Testis (tissue), 3 donors: ENCODE measurements around the gene TMEM18. TPM values are rescaled to one million over a fixed set of nuclear protein-coding genes. Genes with fewer than 3 reads are reported as not detected.

Source experiments
- DNase-seq: peaks from one replicate; pipeline ENCODE4 v3.0.0-alpha.2; 2019
- H3K27ac ChIP-seq, 2 donors: fragments of 200-600 bp; sonication (generic); one replicate each; pipeline ENCODE4 v1.5.1; 2019
- H3K27me3 ChIP-seq: fragments of 200-600 bp; sonication (generic); one replicate; pipeline ENCODE4 v1.5.1; 2019
- H3K36me3 ChIP-seq: fragments of 200-600 bp; sonication (generic); one replicate; pipeline ENCODE4 v1.5.1; 2017; ENCODE audit warnings: low read depth; ENCODE audit errors: missing control alignments
- H3K4me1 ChIP-seq: fragments of 200-600 bp; sonication (generic); one replicate; pipeline ENCODE4 v1.5.1; 2019
- H3K4me3 ChIP-seq, 2 donors: fragments of 200-600 bp; sonication (generic); one replicate each; pipeline ENCODE4 v1.5.1; 2017 to 2019
- H3K9me3 ChIP-seq: fragments of 200-600 bp; sonication (generic); one replicate; pipeline ENCODE4 v1.5.1; 2017
- CTCF ChIP-seq, 3 experiments: fragments of 450-650 bp in 2 of 3; fragments of 200-600 bp in 1 of 3; sonication (generic) in 1 of 3; IDR thresholded peaks; one replicate each; pipeline ENCODE4 v1.5.1; 2016 to 2019; ENCODE audit warnings: antibody characterized with exemption in 3 of 3, mild to moderate bottlenecking in 2 of 3, moderate library complexity in 1 of 3
- POLR2A ChIP-seq: fragments of 450-650 bp; IDR thresholded peaks from one replicate; pipeline ENCODE4 v1.6.1; 2017; ENCODE audit warnings: antibody characterized with exemption, mild to moderate bottlenecking, moderate library complexity
- WGBS, 2 donors: methylation state at CpG; one replicate each; pipeline ENCODE4 v1.1.5; 2018; 5-methylcytosine and 5-hydroxymethylcytosine counted together
- intact Hi-C: fragments of 100-400 bp; cut with DNase I; formaldehyde crosslinking; loops from one replicate; pipeline ENCODE4 v1.15.1; 2023; ENCODE audit warnings: low total_unique reads
- polyA plus RNA-seq: library from polyadenylated mRNA; stranded (reverse); fragments of 350-450 nt; fragmentation: Illumina TruSeq; extraction: RNeasy Lipid Tissue Mini Kit (QIAGEN cat#74804); gene quantifications from one replicate; pipeline ENCODE4 v1.2.3, GENCODE V29; 2014; ENCODE audit warnings: low read depth, low replicate concordance; ENCODE audit not compliant: insufficient read depth
- total RNA-seq, 2 donors: library from RNA; depleted of rRNA; stranded (reverse); fragments of >200 nt; gene quantifications; one replicate each; pipeline ENCODE4 v1.2.3, GENCODE V29; 2016

The TMEM18 gene
- total and polyA plus RNA-seq, 3 donors from 2014 or later, result 18.0 to 30.5 (median 25.8) TPM

- H3K4me1 ChIP-seq, result peaks cover 9% of the 10 kb centered on the region
- H3K27ac ChIP-seq, result no peak overlapping the region
- no peaks in the 10 kb centered on the region for H3K9me3 ChIP-seq
- no peaks in the 10 kb centered on the region for H3K27me3 ChIP-seq
- no peak overlapping the region for H3K4me3 ChIP-seq
- 94 to 98% methylated on average over 3 to 4 of the region's 4 CpGs for WGBS, 2 donors
- intact Hi-C loops, result no loop called here
- TF ChIP-seq POLR2A (no peak), CTCF (IDR thresholded peaks at IDR 0.05) (no peak)
- no peaks in the 10 kb centered on the region for H3K36me3 ChIP-seq
- no peak for DNase-seq
Measured at GRCh38 chr2:665340-666073, 11.7 kb downstream of the TMEM18 start.

DNA sequence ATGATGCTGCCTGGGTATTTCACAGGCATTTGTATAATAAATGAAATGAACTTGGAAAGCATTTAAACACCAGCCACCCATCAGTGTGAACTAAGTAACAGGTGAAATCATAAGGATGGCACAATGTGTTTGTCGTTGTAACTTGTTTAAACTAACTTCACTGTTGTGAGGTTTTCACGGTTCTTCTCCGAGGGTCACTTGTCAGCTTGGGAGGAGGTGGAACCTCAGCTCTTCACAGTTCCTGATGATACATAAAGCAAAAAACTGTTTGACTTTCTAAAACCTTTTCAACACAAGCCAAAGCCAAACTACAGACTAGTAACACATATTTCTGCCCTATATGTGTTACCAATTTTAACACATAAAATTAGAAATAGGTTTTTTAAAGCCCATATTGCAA lies 13.1 kb downstream of the TMEM18 start:
- intact Hi-C loops, result no loop called here
- H3K27me3 ChIP-seq, result no peaks in the 10 kb centered on the region
- H3K4me3 ChIP-seq, result no peak overlapping the region
- WGBS, 2 donors, result 89 to 91% methylated on average over 3 of the region's 3 CpGs
- no peak for DNase-seq
- H3K27ac ChIP-seq, result no peak overlapping the region
- H3K9me3 ChIP-seq, result no peaks in the 10 kb centered on the region
- peaks cover 15% of the 10 kb centered on the region for H3K4me1 ChIP-seq
- no peaks in the 10 kb centered on the region for H3K36me3 ChIP-seq
- TF ChIP-seq CTCF (IDR thresholded peaks at IDR 0.05) (no peak), POLR2A (no peak)

- H3K36me3 ChIP-seq, result no peaks in the 10 kb centered on the region
- intact Hi-C loops, result no loop called here
- TF ChIP-seq POLR2A, result no peak
- no peak for TF ChIP-seq CTCF (IDR thresholded peaks at IDR 0.05)
Measured at GRCh38 chr2:663221-663620, 14.0 kb downstream of the TMEM18 start.

GRCh38 chr2:661360-661635 lies 15.9 kb downstream of the TMEM18 start:
- no peaks in the 10 kb centered on the region for H3K9me3 ChIP-seq
- intact Hi-C loops, result no loop called here
- no peaks in the 10 kb centered on the region for H3K27me3 ChIP-seq
- TF ChIP-seq CTCF (IDR thresholded peaks at IDR 0.05) (no peak), POLR2A (no peak)
- H3K4me1 ChIP-seq, result peaks cover 15% of the 10 kb centered on the region
- H3K36me3 ChIP-seq, result no peaks in the 10 kb centered on the region
- 56 to 77% methylated on average over 10 to 12 of the region's 12 CpGs for WGBS, 2 donors
- H3K27ac ChIP-seq, result no peak overlapping the region
- DNase-seq, result no peak
- H3K4me3 ChIP-seq, result no peak overlapping the region

More at GRCh38 chr2:663221-663620, 14.0 kb downstream of the TMEM18 start:
- WGBS, 2 donors, result 73 to 76% methylated on average over 11 to 13 of the region's 13 CpGs
- no peak for DNase-seq
- H3K27ac ChIP-seq, result no peak overlapping the region
- no peaks in the 10 kb centered on the region for H3K27me3 ChIP-seq
- H3K4me3 ChIP-seq, result no peak overlapping the region
- H3K4me1 ChIP-seq, result peaks cover 15% of the 10 kb centered on the region
- no peaks in the 10 kb centered on the region for H3K9me3 ChIP-seq
